ENCODE measurements around the gene ARHGAP10. TPM values are rescaled to one million over a fixed set of nuclear protein-coding genes. Genes with fewer than 3 reads are reported as not detected.

Gene ARHGAP10
- total and polyA plus RNA-seq, 4 experiments from 2014 or later: 6.4 to 8.3 (median 7.8) TPM

DNA sequence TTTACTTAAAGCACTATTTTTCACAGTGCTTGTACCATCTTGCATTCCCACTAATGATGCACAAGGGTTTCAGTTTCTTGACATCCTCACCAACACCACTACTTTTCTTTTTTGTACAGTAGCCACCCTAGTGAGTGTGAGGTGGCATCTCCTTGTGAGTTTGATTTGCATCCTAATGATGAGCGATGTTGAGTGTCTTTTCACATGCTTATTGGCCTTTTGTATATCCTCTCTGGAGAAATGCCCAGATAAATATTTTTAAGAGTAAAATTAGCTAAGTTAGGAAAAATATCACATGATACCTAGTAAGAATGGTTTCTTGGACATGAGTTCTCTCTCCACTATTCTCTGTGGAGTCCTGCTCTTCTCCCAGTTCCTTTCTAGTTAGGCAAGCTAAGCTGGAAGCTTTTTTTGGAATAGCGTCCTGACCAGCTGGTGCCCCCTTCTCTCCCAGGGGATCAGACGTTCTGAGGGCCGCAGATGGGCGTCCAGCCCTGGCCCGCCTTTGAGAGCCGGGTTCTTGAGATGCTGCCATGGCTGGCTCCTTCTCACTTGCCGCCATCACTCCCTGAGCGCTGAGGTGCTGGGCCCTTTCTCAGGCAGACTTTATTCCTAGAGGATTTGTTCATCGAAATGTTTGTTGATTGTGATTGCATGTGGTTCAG, 132.1 kb downstream of the ARHGAP10 start:
- ChIA-PET POLR2A (ENCODE audit: partially characterized antibody) (no interaction called here), CTCF (ENCODE audit: partially characterized antibody) (interaction anchor here (1.0 to 7.5 kb wide), 7 partner anchors 16 to 267 kb away, joined by 3 to 261 read pairs (median 36); partner anchors contain the start of gene ARHGAP10)
- Histone ChIP-seq H3K4me1 (ENCODE audit: insufficient read depth, low read length) (no peaks in the 10 kb centered on the region), H3K9me3 (ENCODE audit: control insufficient read depth in 1 of 2, low read length in 2 of 2) (no peaks in the 10 kb centered on the region), H3K27ac (ENCODE audit: low read depth, low read length) (no peak overlapping the region), H3K27me3 (ENCODE audit: insufficient read depth, low read length) (no peaks in the 10 kb centered on the region), H3K4me3 (ENCODE audit: low read length in 2 of 2) (no peak overlapping the region), H3K36me3 (ENCODE audit: insufficient read depth, low read length) (no peaks in the 10 kb centered on the region)
- Mint-ChIP-seq H3K4me3 (no peak overlapping the region), H3K27me3 (no peaks in the 10 kb centered on the region), H3K27ac (peak overlapping the region in 2 of 7 donors; percentile 14 to 29), H3K36me3 (peaks cover 4 to 5% of the 10 kb centered on the region in 2 donors), H3K4me1 (peaks cover 0 to 2% (median 0%) of the 10 kb centered on the region in 4 donors), H3K9me3 (no peaks in the 10 kb centered on the region)
- DNase-seq: no peak
- intact Hi-C loops (cut with micrococcal nuclease): no loop called here

DNA sequence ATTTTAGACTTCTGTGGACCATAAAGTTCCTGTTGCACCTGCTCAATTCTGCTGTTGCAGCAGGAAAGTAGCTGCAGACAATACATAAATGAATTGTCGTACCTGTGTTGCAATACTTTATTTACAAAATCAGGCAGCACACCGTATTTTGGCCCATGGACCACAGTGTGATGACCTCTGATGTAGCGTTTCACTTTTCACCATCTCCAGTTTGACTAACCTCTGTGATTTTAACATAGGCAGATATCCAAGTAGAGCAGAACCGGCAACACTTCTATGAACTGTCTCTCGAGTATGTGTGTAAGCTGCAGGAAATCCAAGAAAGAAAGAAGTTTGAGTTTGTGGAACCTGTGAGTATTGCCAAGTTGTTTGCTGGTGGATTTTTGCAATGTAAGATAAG, 132.7 kb downstream of the ARHGAP10 start:
- H3K27me3 ChIP-seq (ENCODE audit: insufficient read depth, low read length): no peaks in the 10 kb centered on the region
- ChIA-PET CTCF (ENCODE audit: partially characterized antibody) (interaction anchor here (1.0 to 7.5 kb wide), 14 partner anchors 13 to 703 kb away, joined by 3 to 261 read pairs (median 36); partner anchors contain the start of genes ARHGAP10 and TMEM184C), POLR2A (ENCODE audit: partially characterized antibody) (interaction anchor here (1.1 kb wide), 1 partner anchor 133 kb away, joined by 5 read pairs; the partner anchor contains the start of gene ARHGAP10)
- Mint-ChIP-seq H3K27me3 (no peaks in the 10 kb centered on the region), H3K36me3 (peaks cover 4 to 5% of the 10 kb centered on the region in 2 donors), H3K9me3 (no peaks in the 10 kb centered on the region), H3K4me3 (no peak overlapping the region), H3K4me1 (peaks cover 0 to 2% (median 0%) of the 10 kb centered on the region in 4 donors), H3K27ac (no peak overlapping the region)
- H3K36me3 ChIP-seq (ENCODE audit: insufficient read depth, low read length): no peaks in the 10 kb centered on the region
- H3K4me3 ChIP-seq (ENCODE audit: low read length in 2 of 2): no peak overlapping the region
- DNase-seq: no peak
- H3K9me3 ChIP-seq (ENCODE audit: control insufficient read depth in 1 of 2, low read length in 2 of 2): no peaks in the 10 kb centered on the region
- H3K4me1 ChIP-seq (ENCODE audit: insufficient read depth, low read length): no peaks in the 10 kb centered on the region
- no peak overlapping the region for H3K27ac ChIP-seq (ENCODE audit: low read depth, low read length)
- intact Hi-C loops (cut with micrococcal nuclease): no loop called here

DNA sequence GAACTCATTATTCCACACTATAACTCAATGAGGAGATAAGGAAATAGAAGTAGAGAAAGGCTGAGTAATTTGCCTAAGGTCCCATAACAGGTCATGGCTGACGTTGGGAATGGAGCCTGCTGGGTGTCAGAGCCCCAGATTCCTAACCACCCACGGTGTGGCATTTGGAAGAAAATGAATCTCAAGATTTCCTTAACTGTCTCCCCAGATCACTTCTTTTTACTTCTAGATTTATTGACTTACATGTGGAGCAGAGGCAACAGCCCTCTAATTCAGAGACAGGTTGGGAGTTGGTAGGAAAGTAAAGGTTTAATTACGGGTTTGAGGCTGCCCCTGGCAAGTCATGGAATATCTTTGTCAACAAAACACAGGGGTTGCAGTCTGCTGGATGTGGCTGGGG, 134.0 kb downstream of the ARHGAP10 start:
- H3K27ac ChIP-seq (ENCODE audit: low read depth, low read length): no peak overlapping the region
- Mint-ChIP-seq H3K4me1 (peaks cover 0 to 2% (median 0%) of the 10 kb centered on the region in 4 donors), H3K36me3 (peaks cover 4 to 5% of the 10 kb centered on the region in 2 donors), H3K27ac (peak overlapping the region in 2 of 7 donors; percentile 30 to 43), H3K9me3 (no peaks in the 10 kb centered on the region), H3K4me3 (no peak overlapping the region), H3K27me3 (no peaks in the 10 kb centered on the region)
- H3K9me3 ChIP-seq (ENCODE audit: control insufficient read depth in 1 of 2, low read length in 2 of 2): no peaks in the 10 kb centered on the region
- CTCF ChIA-PET (ENCODE audit: partially characterized antibody): interaction anchor here (0.8 to 7.5 kb wide), 35 partner anchors 9 to 704 kb away, joined by 3 to 261 read pairs (median 7); partner anchors contain the start of genes ARHGAP10, PRMT9 and TMEM184C
- no peaks in the 10 kb centered on the region for H3K36me3 ChIP-seq (ENCODE audit: insufficient read depth, low read length)
- no peak for DNase-seq
- no peak overlapping the region for H3K4me3 ChIP-seq (ENCODE audit: low read length in 2 of 2)
- no peaks in the 10 kb centered on the region for H3K4me1 ChIP-seq (ENCODE audit: insufficient read depth, low read length)
- H3K27me3 ChIP-seq (ENCODE audit: insufficient read depth, low read length): no peaks in the 10 kb centered on the region
- POLR2A ChIA-PET (ENCODE audit: partially characterized antibody): interaction anchor here (2.1 kb wide), 1 partner anchor 134 kb away, joined by 13 read pairs; the partner anchor contains the start of gene ARHGAP10
- intact Hi-C loops (cut with micrococcal nuclease): loop anchor here (1.0 to 2.0 kb wide), 4 partner anchors 135 to 705 kb away; no protein-coding TSS in a partner anchor

DNA sequence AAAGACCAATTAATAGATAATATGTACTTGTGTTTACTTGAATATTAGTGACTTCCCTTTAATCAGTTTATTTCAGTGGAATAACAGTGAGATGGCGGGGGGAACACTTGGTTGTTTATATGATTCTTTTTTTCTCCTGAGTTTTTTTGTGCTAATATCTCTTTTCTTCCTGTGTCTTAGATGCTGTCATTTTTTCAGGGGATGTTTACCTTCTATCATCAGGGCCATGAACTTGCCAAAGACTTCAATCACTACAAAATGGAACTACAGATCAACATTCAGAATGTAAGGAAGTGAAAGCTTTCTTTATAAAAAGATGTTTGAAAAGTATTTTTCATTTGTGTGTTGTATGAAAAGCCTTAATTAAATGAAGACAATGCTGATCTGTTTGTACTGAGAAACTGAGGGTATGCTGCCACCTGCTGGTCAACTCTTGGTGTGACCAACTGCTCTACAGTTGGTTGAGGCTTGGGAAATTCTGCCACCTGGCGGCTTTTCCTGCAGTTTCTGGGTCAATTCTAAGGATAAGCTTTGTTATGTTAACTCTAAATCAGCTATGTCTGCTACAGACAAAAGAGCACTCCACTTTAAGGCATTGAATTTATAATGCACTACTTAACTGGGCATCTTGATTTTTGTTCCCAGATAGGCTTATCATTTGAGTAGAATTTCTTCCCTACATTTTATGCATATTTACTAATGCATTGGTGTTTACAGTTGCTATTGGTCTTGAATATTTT, 134.8 kb downstream of the ARHGAP10 start:
- peak; percentile 83 to 89 (median 85) for DNase-seq
- Histone ChIP-seq H3K36me3 (ENCODE audit: insufficient read depth, low read length) (no peaks in the 10 kb centered on the region), H3K27me3 (ENCODE audit: insufficient read depth, low read length) (no peaks in the 10 kb centered on the region), H3K4me3 (ENCODE audit: low read length in 2 of 2) (no peak overlapping the region), H3K4me1 (ENCODE audit: insufficient read depth, low read length) (no peaks in the 10 kb centered on the region), H3K27ac (ENCODE audit: low read depth, low read length) (no peak overlapping the region), H3K9me3 (ENCODE audit: control insufficient read depth in 1 of 2, low read length in 2 of 2) (no peaks in the 10 kb centered on the region)
- CTCF ChIA-PET (ENCODE audit: partially characterized antibody): interaction anchor here (0.6 to 7.5 kb wide), 88 partner anchors 10 to 843 kb away, joined by 3 to 261 read pairs (median 5); partner anchors contain the start of genes ARHGAP10, PRMT9 and TMEM184C
- no peaks in the 10 kb centered on the region for H3K27me3 Mint-ChIP-seq
- H3K27ac Mint-ChIP-seq: peak overlapping the region in 1 of 7 donors; percentile 43
- no peaks in the 10 kb centered on the region for H3K9me3 Mint-ChIP-seq
- peaks cover 0 to 2% (median 0%) of the 10 kb centered on the region in 4 donors for H3K4me1 Mint-ChIP-seq
- intact Hi-C loops (cut with micrococcal nuclease): loop anchor here (1.0 to 2.0 kb wide), 4 partner anchors 135 to 706 kb away; no protein-coding TSS in a partner anchor
- peaks cover 4 to 5% of the 10 kb centered on the region in 2 donors for H3K36me3 Mint-ChIP-seq
- H3K4me3 Mint-ChIP-seq: no peak overlapping the region
- POLR2A ChIA-PET (ENCODE audit: partially characterized antibody): interaction anchor here (1.0 to 2.1 kb wide), 3 partner anchors 135 to 250 kb away, joined by 3 to 13 read pairs (median 4); partner anchors contain the start of genes ARHGAP10 and TMEM184C

GRCh38 chr4:147874109-147874508, 142.2 kb downstream of the ARHGAP10 start:
- Histone ChIP-seq H3K27me3 (ENCODE audit: insufficient read depth, low read length) (no peaks in the 10 kb centered on the region), H3K36me3 (ENCODE audit: insufficient read depth, low read length) (no peaks in the 10 kb centered on the region), H3K27ac (ENCODE audit: low read depth, low read length) (no peak overlapping the region), H3K9me3 (ENCODE audit: control insufficient read depth in 1 of 2, low read length in 2 of 2) (no peaks in the 10 kb centered on the region), H3K4me1 (ENCODE audit: insufficient read depth, low read length) (no peaks in the 10 kb centered on the region), H3K4me3 (ENCODE audit: low read length in 2 of 2) (no peak overlapping the region)
- H3K27ac Mint-ChIP-seq: no peak overlapping the region
- H3K4me1 Mint-ChIP-seq: no peaks in the 10 kb centered on the region
- intact Hi-C loops (cut with micrococcal nuclease): no loop called here
- ChIA-PET POLR2A (ENCODE audit: partially characterized antibody) (no interaction called here), CTCF (ENCODE audit: partially characterized antibody) (interaction anchor here (7.5 kb wide), 1 partner anchor 8 kb away, joined by 63 read pairs; no protein-coding TSS in a partner anchor)
- H3K36me3 Mint-ChIP-seq: peaks cover 14 to 20% of the 10 kb centered on the region in 2 donors
- H3K27me3 Mint-ChIP-seq: no peaks in the 10 kb centered on the region
- no peak overlapping the region for H3K4me3 Mint-ChIP-seq
- peaks cover 0 to 2% (median 0%) of the 10 kb centered on the region in 8 donors for H3K9me3 Mint-ChIP-seq
- no peak for DNase-seq

GRCh38 chr4:147877308-147877771, 145.5 kb downstream of the ARHGAP10 start:
- no peaks in the 10 kb centered on the region for H3K36me3 ChIP-seq (ENCODE audit: insufficient read depth, low read length)
- Mint-ChIP-seq H3K27me3 (no peaks in the 10 kb centered on the region), H3K9me3 (peaks cover 0 to 2% (median 0%) of the 10 kb centered on the region in 8 donors), H3K4me3 (no peak overlapping the region), H3K27ac (no peak overlapping the region), H3K4me1 (no peaks in the 10 kb centered on the region), H3K36me3 (peaks cover 17 to 32% of the 10 kb centered on the region in 2 donors)
- no peak for DNase-seq
- ChIA-PET CTCF (ENCODE audit: partially characterized antibody) (interaction anchor here (1.6 to 7.5 kb wide), 2 partner anchors 11 to 16 kb away, joined by 3 to 63 read pairs; no protein-coding TSS in a partner anchor), POLR2A (ENCODE audit: partially characterized antibody) (interaction anchor here (0.5 kb wide), 1 partner anchor 225 kb away, joined by 3 read pairs; no protein-coding TSS in a partner anchor)
- no peak overlapping the region for H3K27ac ChIP-seq (ENCODE audit: low read depth, low read length)
- H3K4me1 ChIP-seq (ENCODE audit: insufficient read depth, low read length): no peaks in the 10 kb centered on the region
- H3K4me3 ChIP-seq (ENCODE audit: low read length in 2 of 2): no peak overlapping the region
- no peaks in the 10 kb centered on the region for H3K9me3 ChIP-seq (ENCODE audit: control insufficient read depth in 1 of 2, low read length in 2 of 2)
- H3K27me3 ChIP-seq (ENCODE audit: insufficient read depth, low read length): no peaks in the 10 kb centered on the region
- intact Hi-C loops (cut with micrococcal nuclease): no loop called here
